DMS79 treated with DMSO at 0.1 percent for 48 hours (cell line): ENCODE data around the gene TYR.
"Not testable (repeated sequence)": the region's sequence is repeated elsewhere in the genome, so short reads cannot be mapped to it uniquely, and the experiment has no call there.

Source experiments
- DNase-seq: peaks from one replicate; lab custom pipeline; 2025; lab: John Stamatoyannopoulos, UW

Gene TYR

GRCh38 chr11:89177691-89178231 is at the start of gene TYR:
Gene TYR (plus strand): TSS chr11:89177875. CDS start chr11:89177954, 79 bp downstream.
- no peak for DNase-seq

GRCh38 chr11:89136606-89137005 is 41.1 kb upstream of the TYR start:
- no peak for DNase-seq

DNA sequence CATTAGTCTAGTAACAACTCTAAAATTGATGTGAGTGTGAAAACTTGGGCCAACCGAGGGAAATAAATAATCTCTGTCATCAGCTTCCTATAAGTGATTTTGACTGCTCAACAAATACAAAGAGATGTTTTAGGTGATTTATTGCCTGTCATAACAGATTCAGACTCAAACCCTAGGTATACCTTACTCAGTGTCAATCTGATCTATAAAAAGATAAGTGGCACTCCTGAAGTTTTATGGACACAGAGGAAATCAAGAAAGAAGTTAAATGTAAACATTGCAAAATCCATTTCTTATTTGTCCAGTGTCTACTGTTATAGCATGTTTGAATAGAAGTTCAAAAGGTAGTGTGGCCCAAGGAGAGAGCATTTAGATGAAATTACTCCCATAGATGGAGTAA is 30.4 kb upstream of the TYR start:
- no peak for DNase-seq

DNA sequence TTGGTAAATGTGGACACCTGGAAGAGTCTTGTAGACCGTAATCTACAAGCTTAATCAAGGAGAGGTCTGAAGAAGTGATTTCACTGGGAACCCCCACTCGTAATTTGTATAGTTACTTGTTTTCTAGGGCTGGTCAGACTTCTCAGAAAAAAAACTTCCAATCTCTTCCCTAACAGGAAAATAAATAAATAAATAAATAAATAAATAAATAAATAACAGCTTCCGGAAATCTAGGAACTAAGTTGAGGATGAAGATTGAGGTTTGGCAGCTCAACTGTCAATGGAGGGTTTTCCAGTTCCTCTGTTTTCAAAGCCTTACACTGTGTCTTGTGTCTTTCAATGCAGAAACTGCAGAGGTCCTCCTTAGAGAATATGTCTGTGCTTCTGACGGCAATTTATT is 17.7 kb upstream of the TYR start:
- DNase-seq: no peak

GRCh38 chr11:89161949-89162348 is 15.7 kb upstream of the TYR start:
- DNase-seq: no peak

- DNase-seq: no peak
These were observed 14.0 kb upstream of the TYR start for GRCh38 chr11:89163686-89164085.

DNA sequence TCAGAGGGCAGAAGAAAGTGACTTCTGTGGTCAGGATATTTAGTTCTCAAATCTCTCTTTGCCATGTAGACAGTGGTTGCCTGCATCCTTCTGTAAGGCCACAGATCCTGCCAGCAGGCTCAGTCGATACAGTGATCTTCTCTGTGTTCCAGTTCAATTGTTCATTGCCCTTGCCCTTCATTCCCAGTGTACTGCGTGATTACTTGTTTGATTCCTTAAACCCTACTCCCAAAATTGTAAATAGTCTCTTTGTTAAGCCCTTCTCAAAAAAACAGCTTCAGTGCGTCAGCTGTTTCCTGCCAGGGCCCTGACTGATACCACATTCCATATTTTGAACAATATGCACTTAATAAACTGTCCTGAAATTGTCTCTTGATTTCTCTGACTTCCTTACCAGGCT is 9.3 kb upstream of the TYR start:
- no peak for DNase-seq

DNA sequence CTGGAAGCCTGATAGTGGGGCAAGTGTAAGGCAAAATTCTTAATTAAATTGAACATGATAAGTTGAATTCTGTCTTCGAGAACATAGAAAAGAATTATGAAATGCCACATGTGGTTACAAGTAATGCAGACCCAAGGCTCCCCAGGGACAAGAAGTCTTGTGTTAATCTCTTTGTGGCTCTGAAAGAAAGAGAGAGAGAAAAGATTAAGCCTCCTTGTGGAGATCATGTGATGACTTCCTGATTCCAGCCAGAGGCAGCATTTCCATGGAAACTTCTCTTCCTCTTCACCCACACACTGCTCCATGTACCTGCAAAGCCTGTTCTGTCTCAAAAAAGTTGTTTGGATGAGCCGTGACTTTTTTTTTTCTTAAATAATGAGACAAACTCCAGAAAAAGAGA is 1.9 kb upstream of the TYR start:
- DNase-seq: no peak

DNA sequence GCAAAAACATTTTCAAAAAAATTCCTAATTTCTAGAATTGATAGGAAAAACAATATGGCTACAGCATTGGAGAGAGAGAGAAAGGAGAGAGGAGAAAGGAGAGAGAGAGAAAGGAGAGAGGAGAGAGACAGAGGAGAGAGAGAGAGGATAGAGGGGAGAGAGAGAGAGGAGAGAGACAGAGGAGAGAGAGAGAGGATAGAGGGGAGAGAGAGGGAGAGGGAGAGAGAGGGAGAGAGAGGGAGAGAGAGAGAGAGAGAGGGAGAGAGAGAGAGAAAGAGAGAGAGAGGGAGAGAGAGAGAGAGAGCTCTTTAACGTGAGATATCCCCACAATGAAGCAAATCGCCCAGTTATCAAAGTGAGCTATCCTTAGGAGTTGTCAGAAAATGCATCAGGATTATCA is 737 bp upstream of the TYR start:
- no peak for DNase-seq

DNA sequence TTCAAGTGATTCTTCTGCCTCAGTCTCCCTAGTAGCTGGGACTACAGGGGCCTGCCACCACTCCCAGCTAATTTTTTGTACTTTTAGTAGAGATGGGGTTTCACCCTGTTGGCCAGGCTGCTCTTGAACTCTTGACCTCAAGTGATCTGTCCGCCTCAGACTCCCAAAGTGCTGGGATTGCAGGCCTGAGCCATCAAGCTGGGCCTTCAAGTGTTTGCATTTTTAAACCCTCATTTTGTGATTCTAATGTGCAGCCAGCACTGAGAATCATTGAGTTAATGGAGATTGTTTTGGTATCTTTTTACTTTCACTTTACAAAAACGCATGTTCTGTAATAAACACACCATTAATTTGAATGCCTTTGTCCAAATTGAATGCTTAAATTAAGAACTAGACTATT is 3.4 kb downstream of the TYR start:
- no peak for DNase-seq

DNA sequence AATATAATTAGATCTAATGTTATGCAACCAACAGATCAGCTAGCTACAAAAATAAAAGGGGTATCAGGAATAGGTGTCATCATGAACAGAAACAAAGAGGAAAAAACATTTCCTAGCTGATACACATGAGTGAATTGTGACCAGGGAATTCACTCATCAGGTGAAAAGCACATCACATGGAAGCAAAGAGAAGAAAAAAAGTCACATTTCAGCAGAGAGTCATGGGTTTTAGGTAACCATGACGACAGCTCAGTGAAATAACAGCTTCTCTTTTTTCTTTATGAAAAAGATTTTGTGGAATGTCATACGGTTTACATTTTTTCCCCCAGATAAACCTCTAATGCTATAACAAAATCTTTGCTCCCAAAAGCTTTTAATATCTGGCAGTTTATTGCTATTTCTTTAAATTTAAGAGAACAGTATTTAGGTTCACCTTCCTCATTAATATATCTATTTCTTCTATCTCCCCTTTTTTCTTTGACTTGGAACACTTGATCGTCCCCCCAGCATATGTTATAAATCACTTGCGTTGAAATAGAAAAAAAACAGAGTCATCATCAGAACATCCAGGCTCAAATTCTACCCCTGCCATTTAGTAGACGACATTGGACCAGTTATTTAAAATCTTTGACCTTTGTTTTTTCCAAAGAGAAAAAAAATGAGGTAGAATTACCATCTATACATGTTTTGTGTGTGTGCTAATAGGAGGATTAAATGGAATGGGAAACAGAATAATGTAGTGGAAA is 5.3 kb downstream of the TYR start:
- DNase-seq: no peak

DNA sequence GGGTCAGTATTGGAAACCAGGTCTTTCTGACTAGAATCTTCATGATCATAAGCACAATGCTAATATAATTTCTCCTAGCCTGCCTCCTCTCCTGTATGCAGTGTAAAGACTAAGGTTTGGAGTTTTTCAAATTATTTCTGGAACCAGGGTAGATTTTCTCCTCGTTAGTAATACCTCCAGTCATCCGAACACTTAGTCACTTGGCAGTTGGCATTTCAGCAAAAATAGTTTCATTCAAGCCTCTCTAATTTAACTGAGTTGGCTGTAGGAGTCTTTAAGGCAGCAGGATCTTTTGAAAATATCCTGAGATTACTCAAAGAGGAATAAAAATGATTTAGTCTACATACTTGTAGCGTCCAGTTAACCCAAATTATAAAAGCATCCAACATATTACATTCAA is 6.3 kb downstream of the TYR start:
- no peak for DNase-seq

- no peak for DNase-seq
These were observed 12.1 kb downstream of the TYR start for GRCh38 chr11:89189776-89190175.

DNA sequence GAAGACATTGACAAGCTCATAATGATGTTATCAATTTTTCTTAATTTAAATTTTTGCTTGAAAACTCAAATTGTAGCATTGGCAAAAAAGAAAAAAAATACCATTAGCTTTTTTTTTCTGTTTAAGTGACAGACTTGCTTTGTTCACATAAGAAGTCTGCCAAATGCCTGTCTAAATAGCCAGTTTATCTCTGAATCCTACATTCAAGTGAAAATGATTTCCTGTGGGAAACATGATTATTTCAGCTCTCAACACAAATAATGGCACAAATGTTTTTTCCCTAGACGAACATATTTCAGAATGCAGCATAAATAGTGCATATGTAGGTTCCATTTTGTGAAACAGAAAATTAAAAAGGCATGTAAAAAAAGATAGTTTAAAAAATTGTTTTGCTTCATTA is 23.5 kb downstream of the TYR start:
- DNase-seq: no peak

DNA sequence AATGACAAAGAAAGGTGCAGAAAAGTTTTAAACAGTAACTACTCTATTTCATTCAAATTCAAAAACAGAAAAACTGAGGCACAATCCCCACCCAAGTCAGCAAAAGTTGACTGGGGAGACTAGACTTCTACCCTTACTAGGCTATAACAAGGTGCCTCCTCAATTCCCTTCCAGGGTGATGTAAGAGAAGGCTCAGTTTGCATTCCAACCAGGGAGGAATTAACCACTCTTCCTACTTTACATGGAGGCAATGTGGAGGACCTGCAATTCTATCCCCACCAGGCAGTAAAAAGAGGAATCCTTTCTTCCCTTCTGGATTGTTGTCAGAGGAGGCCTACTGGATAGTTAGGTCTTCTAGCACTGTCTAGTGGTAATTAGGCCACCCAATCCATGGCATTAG is 26.1 kb downstream of the TYR start:
- no peak for DNase-seq

- DNase-seq: no peak
These were observed 27.7 kb downstream of the TYR start for GRCh38 chr11:89205378-89205777.

DNA sequence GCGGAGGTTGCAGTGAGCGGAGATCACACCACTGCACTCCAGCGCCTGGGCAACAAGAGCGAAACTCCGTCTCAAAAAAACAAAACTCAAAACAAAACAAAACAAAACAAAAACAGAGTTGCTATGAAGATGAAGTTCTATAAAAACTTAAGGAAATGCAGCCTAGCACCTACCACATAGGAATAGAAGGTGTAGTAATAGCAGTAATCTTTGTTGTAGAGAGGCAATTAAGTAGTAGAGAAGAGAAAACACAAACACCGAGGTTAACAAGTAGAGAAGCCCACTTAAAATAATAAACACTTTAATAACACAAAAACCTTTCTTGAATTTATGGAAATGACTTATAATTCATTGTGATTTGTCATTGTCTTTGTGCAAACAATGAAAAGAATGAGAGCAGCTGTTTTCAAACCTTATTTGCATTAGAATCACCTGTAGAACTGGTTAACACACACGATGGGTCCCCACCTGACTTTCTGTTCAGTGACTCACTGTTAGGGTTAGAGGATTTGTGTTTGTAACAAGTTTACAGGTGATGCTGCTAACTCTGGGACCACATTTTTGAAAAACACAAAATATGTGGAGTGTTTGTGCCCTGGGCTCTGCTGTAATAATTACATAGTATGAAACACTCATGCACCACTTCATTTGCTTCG is 43.1 kb downstream of the TYR start:
- no peak for DNase-seq

- no peak for DNase-seq
These were observed 57.4 kb downstream of the TYR start for GRCh38 chr11:89235083-89235482.

- no peak for DNase-seq
These were observed 58.3 kb downstream of the TYR start for GRCh38 chr11:89235976-89236375.

DNA sequence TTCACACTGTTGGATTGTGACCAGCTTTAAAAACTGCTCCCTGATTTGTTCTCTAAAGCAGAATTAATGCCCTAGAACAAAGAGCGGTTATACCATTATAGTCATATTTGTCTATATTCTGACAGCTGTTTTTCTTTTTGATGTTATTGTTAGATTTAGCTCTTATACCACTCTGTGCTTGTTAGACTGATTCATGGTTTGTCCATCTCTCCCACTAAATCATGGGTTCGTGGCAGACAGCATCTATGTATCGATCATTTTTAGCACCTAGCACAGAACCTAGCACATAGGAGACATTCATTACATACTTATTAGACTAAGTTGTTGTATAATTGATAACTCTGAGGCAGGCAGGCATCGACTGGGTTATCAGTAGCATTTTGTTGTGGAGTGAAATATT is 69.3 kb downstream of the TYR start:
- DNase-seq: not testable (repeated sequence)

GRCh38 chr11:89249196-89249595 is 71.5 kb downstream of the TYR start:
- DNase-seq: no peak

- not testable (repeated sequence) for DNase-seq
These were observed 83.8 kb downstream of the TYR start for GRCh38 chr11:89261483-89261882.

DNA sequence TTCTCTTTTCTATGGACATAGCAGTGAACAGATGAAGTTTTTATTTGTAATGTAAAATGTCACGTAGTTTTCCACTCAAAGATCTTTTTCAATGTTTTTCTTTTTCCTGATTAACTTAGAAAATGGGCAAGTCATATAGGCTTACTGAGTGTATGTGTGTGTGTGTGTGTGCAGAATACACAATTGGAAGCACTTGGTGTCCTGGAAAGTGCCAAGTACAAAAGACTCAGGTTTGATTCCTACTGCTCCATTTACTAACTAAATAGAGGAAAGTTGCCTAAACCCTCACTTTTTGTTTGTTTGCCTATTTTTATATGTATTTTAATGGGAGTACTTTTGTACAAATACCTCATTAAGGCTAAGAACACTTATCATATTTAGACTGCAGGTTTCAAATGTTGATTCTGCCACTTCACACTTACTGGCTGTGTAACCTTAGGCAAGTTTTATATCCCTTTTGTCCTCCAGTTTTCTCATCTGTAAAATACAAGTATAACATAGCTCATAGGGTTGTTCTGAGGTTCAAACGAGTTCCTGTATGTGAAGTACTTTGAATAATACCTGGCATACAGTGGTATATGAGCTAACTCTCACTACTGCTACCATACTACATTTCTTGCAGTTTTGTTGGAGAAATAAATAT is 90.1 kb downstream of the TYR start:
- DNase-seq: no peak
